SK-N-SH (cell line): ENCODE measurements around the gene MT1M.
A peak's percentile ranks its signal among the peaks of the same experiment; 100 is the strongest.

ENCODE experiments used
- ELF1 ChIP-seq: IDR thresholded peaks from 2 replicates; pipeline ENCODE4 v1.4.0; 2012
- EP300 ChIP-seq, 2 experiments: IDR thresholded peaks; 2 replicates each; pipeline versions ENCODE4 v1.4.0 to v1.6.1; 2012; ENCODE audit warnings: borderline replicate concordance in 1 of 2, low read depth in 1 of 2, low read length in 1 of 2
- EZH2phosphoT487 ChIP-seq: fragments of 200-600 bp; sonication (generic); IDR thresholded peaks from 2 replicates; pipeline ENCODE4 v1.6.1; 2017; ENCODE audit warnings: low read depth, mixed run types, mild to moderate bottlenecking, antibody characterized with exemption, moderate library complexity, borderline replicate concordance
- FOSL2 ChIP-seq: IDR thresholded peaks from 2 replicates; pipeline ENCODE4 v1.4.0; 2012; ENCODE audit warnings: low read depth, mild to moderate bottlenecking, moderate library complexity, borderline replicate concordance
- FOXJ3 ChIP-seq: sonication (generic); formaldehyde crosslinking; IDR thresholded peaks from 2 replicates; pipeline ENCODE4 v1.5.1; 2020; ENCODE audit warnings: mild to moderate bottlenecking, missing genetic modification reagents
- GABPA ChIP-seq: IDR thresholded peaks from 2 replicates; pipeline ENCODE4 v1.4.0; 2012; ENCODE audit warnings: low read depth, mild to moderate bottlenecking
- POLR2AphosphoS5 ChIP-seq: IDR thresholded peaks from 2 replicates; pipeline ENCODE4 v1.6.1; 2012; ENCODE audit warnings: low read depth, low read length
- TAF1 ChIP-seq: IDR thresholded peaks from 2 replicates; pipeline ENCODE4 v1.6.1; 2012; ENCODE audit warnings: low read depth, mild to moderate bottlenecking, low read length, moderate library complexity, borderline replicate concordance
- TEAD4 ChIP-seq: IDR thresholded peaks from 2 replicates; pipeline ENCODE4 v1.4.0; 2012; ENCODE audit warnings: mild to moderate bottlenecking, borderline replicate concordance; ENCODE audit not compliant: insufficient read depth
- TF ChIP-seq, protein P1 (sequence below): fragments of 200-600 bp; sonication (generic); IDR thresholded peaks from 2 replicates; pipeline ENCODE4 v1.6.1; 2017; ENCODE audit warnings: antibody characterized with exemption, mild to moderate bottlenecking, moderate library complexity

GRCh38 chr16:56600398-56600999, 32.0 kb upstream of the MT1M start:
- TF ChIP-seq POLR2AphosphoS5 (no peak), ELF1 (no peak), FOSL2 (peak; percentile 16; the same call in 1 of the 2 replicates), EP300 (IDR thresholded peaks at IDR 0.05; ENCODE audit: borderline replicate concordance in 1 of 2, low read depth in 1 of 2, low read length in 1 of 2) (no peak), GABPA (no peak), TEAD4 (no peak), EZH2phosphoT487 (no peak), FOXJ3 (no peak), TAF1 (0 out of 2 replicates have a peak, but pooled peaks have one; percentile 18)
- TF ChIP-seq, protein P1, sequence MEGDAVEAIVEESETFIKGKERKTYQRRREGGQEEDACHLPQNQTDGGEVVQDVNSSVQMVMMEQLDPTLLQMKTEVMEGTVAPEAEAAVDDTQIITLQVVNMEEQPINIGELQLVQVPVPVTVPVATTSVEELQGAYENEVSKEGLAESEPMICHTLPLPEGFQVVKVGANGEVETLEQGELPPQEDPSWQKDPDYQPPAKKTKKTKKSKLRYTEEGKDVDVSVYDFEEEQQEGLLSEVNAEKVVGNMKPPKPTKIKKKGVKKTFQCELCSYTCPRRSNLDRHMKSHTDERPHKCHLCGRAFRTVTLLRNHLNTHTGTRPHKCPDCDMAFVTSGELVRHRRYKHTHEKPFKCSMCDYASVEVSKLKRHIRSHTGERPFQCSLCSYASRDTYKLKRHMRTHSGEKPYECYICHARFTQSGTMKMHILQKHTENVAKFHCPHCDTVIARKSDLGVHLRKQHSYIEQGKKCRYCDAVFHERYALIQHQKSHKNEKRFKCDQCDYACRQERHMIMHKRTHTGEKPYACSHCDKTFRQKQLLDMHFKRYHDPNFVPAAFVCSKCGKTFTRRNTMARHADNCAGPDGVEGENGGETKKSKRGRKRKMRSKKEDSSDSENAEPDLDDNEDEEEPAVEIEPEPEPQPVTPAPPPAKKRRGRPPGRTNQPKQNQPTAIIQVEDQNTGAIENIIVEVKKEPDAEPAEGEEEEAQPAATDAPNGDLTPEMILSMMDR = peak; percentile 83
